ENCODE measurements around the gene PSMD2. TPM values are rescaled to one million over a fixed set of nuclear protein-coding genes. Genes with fewer than 3 reads are reported as not detected.
A peak's percentile ranks its signal among the peaks of the same experiment; 100 is the strongest.
"Not testable (repeated sequence)": the region's sequence is repeated elsewhere in the genome, so short reads cannot be mapped to it uniquely, and the experiment has no call there.

PSMD2 gene
- total and polyA plus RNA-seq, 7 donors = 105 to 246 (median 174) TPM

- intact Hi-C loops (cut with DNase I) = no loop called here
- no peak for TF ChIP-seq CTCF (IDR thresholded peaks at IDR 0.05)
- TF ChIP-seq POLR2AphosphoS5 (IDR thresholded peaks at IDR 0.05) = no peak
- TF ChIP-seq POLR2A (IDR thresholded peaks at IDR 0.05) = no peak
- TF ChIP-seq EP300 (IDR thresholded peaks at IDR 0.05) = no peak
Measured at GRCh38 chr3:184261854-184262763, 36.9 kb upstream of the PSMD2 start.

GRCh38 chr3:184262764-184263179 is 36.3 kb upstream of the PSMD2 start:
- DNase-seq = no peak
- H3K4me3 ChIP-seq = no peak overlapping the region
- no peak overlapping the region for H3K27ac ChIP-seq
- peaks cover 43 to 87% (median 65%) of the 10 kb centered on the region in 3 donors for H3K27me3 ChIP-seq
- no peaks in the 10 kb centered on the region for H3K9me3 ChIP-seq
- 14 to 18% methylated on average over 15 of the region's 15 CpGs for WGBS, 2 donors
- H3K4me1 ChIP-seq = peaks cover 0 to 34% (median 33%) of the 10 kb centered on the region in 4 donors
- intact Hi-C loops (cut with DNase I) = no loop called here
- no peaks in the 10 kb centered on the region for H3K36me3 ChIP-seq
- no peak for TF ChIP-seq CTCF (IDR thresholded peaks at IDR 0.05)
- TF ChIP-seq POLR2A (IDR thresholded peaks at IDR 0.05) = no peak

More at GRCh38 chr3:184261854-184262763, 36.9 kb upstream of the PSMD2 start:
- Histone ChIP-seq H3K27me3 (peaks cover 43 to 93% (median 67%) of the 10 kb centered on the region in 3 donors), H3K27ac (no peak overlapping the region), H3K36me3 (no peaks in the 10 kb centered on the region), H3K4me3 (peak overlapping the region in 3 of 4 donors; percentile 28 to 45 (median 43)), H3K4me1 (peaks cover 0 to 34% (median 33%) of the 10 kb centered on the region in 4 donors), H3K9me3 (no peaks in the 10 kb centered on the region)
- 2 to 3% methylated on average over 66 of the region's 66 CpGs for WGBS, 2 donors
- no peak for DNase-seq

- H3K27ac ChIP-seq; H3K4me3 ChIP-seq; H3K4me1 ChIP-seq; DNase-seq; H3K36me3 ChIP-seq; intact Hi-C loops (cut with DNase I); H3K9me3 ChIP-seq: not testable (repeated sequence)
- 91 to 94% methylated on average over 1 of the region's 1 CpG for WGBS, 2 donors
- H3K27me3 ChIP-seq = peaks cover 12 to 57% (median 23%) of the 10 kb centered on the region in 3 donors
Measured at GRCh38 chr3:184267249-184267648, 31.8 kb upstream of the PSMD2 start.

- intact Hi-C loops (cut with DNase I) = no loop called here
- no peaks in the 10 kb centered on the region for H3K9me3 ChIP-seq
Measured at GRCh38 chr3:184272269-184272668, 26.8 kb upstream of the PSMD2 start.

More at GRCh38 chr3:184272269-184272668, 26.8 kb upstream of the PSMD2 start:
- WGBS, 2 donors = 42 to 43% methylated on average over 1 of the region's 1 CpG
- H3K4me3 ChIP-seq = no peak overlapping the region
- peaks cover 0 to 5% (median 3%) of the 10 kb centered on the region in 4 donors for H3K4me1 ChIP-seq
- TF ChIP-seq POLR2AphosphoS5 (IDR thresholded peaks at IDR 0.05) (no peak), EP300 (IDR thresholded peaks at IDR 0.05) (no peak), CTCF (IDR thresholded peaks at IDR 0.05) (no peak), POLR2A (IDR thresholded peaks at IDR 0.05) (no peak)
- H3K27ac ChIP-seq = no peak overlapping the region
- peaks cover 14 to 53% (median 26%) of the 10 kb centered on the region in 3 donors for H3K27me3 ChIP-seq
- DNase-seq = no peak
- H3K36me3 ChIP-seq = no peaks in the 10 kb centered on the region

Measured in sigmoid colon (tissue), 7 donors.